Measurements from ENCODE around the gene SPATA2L. TPM values are rescaled to one million over a fixed set of nuclear protein-coding genes. Genes with fewer than 3 reads are reported as not detected.
A peak's percentile ranks its signal among the peaks of the same experiment; 100 is the strongest.

The SPATA2L gene
- total and polyA plus RNA-seq, 2 of the 8 experiments (the other 6 are each of a cell fraction or from before 2014, with no cell fraction given), result 9.3 to 12.5 TPM

DNA sequence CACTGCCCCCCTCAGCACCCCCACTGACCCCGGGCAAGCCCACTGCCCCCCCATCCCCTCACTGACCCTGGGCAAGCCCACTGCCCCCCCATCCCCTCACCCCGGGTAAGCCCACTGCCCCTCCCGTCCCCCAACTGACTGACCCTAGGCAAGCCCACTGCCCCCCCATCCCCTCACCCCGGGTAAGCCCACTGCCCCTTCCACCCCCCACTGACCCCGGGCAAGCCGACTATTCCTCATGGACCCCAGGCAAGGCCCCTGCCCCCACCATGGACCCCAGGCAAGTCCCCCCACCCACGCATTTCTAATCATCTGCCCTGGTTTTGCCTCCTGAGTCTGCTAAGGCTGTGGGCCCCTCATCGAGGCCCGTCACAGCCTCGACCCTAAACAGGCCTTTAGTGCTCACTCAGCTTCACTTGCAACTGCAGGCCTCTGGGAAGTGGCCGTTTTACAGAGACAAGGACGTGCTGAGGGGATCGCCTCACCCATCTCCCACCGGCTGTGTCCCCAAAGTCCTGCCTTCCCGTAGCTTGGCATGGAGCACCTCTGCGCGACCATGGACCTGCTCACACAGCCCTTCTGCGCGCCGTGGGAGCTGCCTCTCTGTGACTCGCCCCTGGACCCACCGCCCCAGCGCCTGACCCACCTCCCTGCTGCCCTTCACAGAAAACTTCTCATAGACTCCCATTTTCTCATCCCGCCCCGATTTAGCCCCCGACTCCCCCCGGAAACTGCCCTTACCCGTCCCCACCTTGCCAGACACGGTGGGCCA, 15.6 kb upstream of the SPATA2L start:
- 94% methylated on average over 21 of the region's 29 CpGs; no CpG with 5 or more reads in 1 of the 2 experiments for WGBS, 2 experiments (ENCODE audit: extremely low coverage in 1 of 2, insufficient coverage in 1 of 2, insufficient read length in 1 of 2, insufficient replicate concordance in 2 of 2, low coverage in 1 of 2, low lambda C conversion rate in 2 of 2, missing lambda C conversion rate in 1 of 2)
- Histone ChIP-seq H2BK15ac (ENCODE audit: low read length) (no peak overlapping the region), H3K23ac (ENCODE audit: insufficient read length) (no peak overlapping the region), H3K23me2 (ENCODE audit: low read depth, low read length) (peaks cover 12% of the 10 kb centered on the region), H3K4me3 (ENCODE audit: extremely low read depth in 1 of 4, insufficient read depth in 2 of 4, low read depth in 3 of 4, low read length in 4 of 4) (no peak overlapping the region), H3K9me3 (ENCODE audit: insufficient read depth in 2 of 2, low read depth in 1 of 2, low read length in 1 of 2) (no peaks in the 10 kb centered on the region), H2AFZ (ENCODE audit: low read length) (no peak overlapping the region), H3K27me3 (replicated peaks in 1 of 4; ENCODE audit: control insufficient read depth in 3 of 4, extremely low read depth in 1 of 4, insufficient read depth in 3 of 4, low read length in 3 of 4) (peaks cover 1 to 29% (median 22%) of the 10 kb centered on the region in 4 experiments), H4K5ac (ENCODE audit: insufficient read length, low read depth, low read length) (no peak overlapping the region), H3K4me1 (replicated peaks in 1 of 4; ENCODE audit: control insufficient read depth in 3 of 4, insufficient read depth in 4 of 4, low read length in 3 of 4) (peaks cover 0 to 9% (median 2%) of the 10 kb centered on the region in 4 experiments; a peak in 5 of 7 replicates), H3K14ac (ENCODE audit: insufficient read length) (no peak overlapping the region), H3K18ac (ENCODE audit: extremely low read depth, low read length) (no peak overlapping the region), H4K91ac (replicated peaks; ENCODE audit: insufficient read length, low read length) (no peak overlapping the region), H3K56ac (replicated peaks; ENCODE audit: insufficient read length, low read depth, low read length) (no peak overlapping the region), H3K79me1 (ENCODE audit: low read depth, low read length) (0 out of 2 replicates have a peak, but pooled peaks cover 2% of the 10 kb centered on the region), H2BK12ac (ENCODE audit: low read depth, low read length) (no peak overlapping the region), H3K9ac (replicated peaks in 1 of 4; ENCODE audit: extremely low read depth in 1 of 4, low read depth in 3 of 4, low read length in 3 of 4) (no peak overlapping the region), H2BK20ac (ENCODE audit: low read length) (no peak overlapping the region), H3K27ac (ENCODE audit: low read depth, low read length) (no peak overlapping the region), H4K20me1 (replicated peaks in 1 of 2; ENCODE audit: control insufficient read depth in 1 of 2, insufficient read depth in 2 of 2, low read length in 2 of 2) (peaks cover 9 to 18% of the 10 kb centered on the region in 2 experiments), H2AK5ac (ENCODE audit: low read depth, low read length) (no peak overlapping the region), H2BK5ac (ENCODE audit: low read depth, low read length) (no peak overlapping the region), H4K8ac (ENCODE audit: extremely low read depth, insufficient read depth, low read length) (no peak overlapping the region), H3K4me2 (ENCODE audit: insufficient read depth in 1 of 2, low read depth in 2 of 2, low read length in 2 of 2) (no peak overlapping the region), H2BK120ac (replicated peaks; ENCODE audit: low read depth, low read length) (no peak overlapping the region), H3K36me3 (ENCODE audit: control insufficient read depth in 2 of 4, insufficient read depth in 4 of 4, low read length in 3 of 4) (peaks cover 0 to 10% (median 5%) of the 10 kb centered on the region in 4 experiments; a peak in 3 of 8 replicates), H3K4ac (replicated peaks; ENCODE audit: insufficient read length, low read depth, low read length) (no peak overlapping the region), H3K79me2 (ENCODE audit: control insufficient read depth in 1 of 2, insufficient read depth in 2 of 2, low read length in 2 of 2) (no peaks in the 10 kb centered on the region)
- FAIRE-seq, result no peak
- ChIA-PET POLR2A (ENCODE audit: partially characterized antibody) (interaction anchor here (0.6 to 16.7 kb wide), 10 partner anchors 8 to 112 kb away, joined by 3 to 193 read pairs (median 4); partner anchors contain the start of genes CDK10, SPATA2L and SPIRE2), CTCF (ENCODE audit: partially characterized antibody) (interaction anchor here (0.6 to 1.7 kb wide), 8 partner anchors 9 to 145 kb away, joined by 3 to 10 read pairs (median 4); no protein-coding TSS in a partner anchor)
- TF ChIP-seq CHD2 (IDR thresholded peaks at IDR 0.05; ENCODE audit: low read length) (no peak), CHD1 (IDR thresholded peaks at IDR 0.05; ENCODE audit: low read depth, low read length) (no peak), POLR2AphosphoS5 (IDR thresholded peaks at IDR 0.05; ENCODE audit: low read depth, low read length) (0 out of 2 replicates have a peak, but pooled peaks have one; percentile 8)
- TF ChIP-seq, protein P1, sequence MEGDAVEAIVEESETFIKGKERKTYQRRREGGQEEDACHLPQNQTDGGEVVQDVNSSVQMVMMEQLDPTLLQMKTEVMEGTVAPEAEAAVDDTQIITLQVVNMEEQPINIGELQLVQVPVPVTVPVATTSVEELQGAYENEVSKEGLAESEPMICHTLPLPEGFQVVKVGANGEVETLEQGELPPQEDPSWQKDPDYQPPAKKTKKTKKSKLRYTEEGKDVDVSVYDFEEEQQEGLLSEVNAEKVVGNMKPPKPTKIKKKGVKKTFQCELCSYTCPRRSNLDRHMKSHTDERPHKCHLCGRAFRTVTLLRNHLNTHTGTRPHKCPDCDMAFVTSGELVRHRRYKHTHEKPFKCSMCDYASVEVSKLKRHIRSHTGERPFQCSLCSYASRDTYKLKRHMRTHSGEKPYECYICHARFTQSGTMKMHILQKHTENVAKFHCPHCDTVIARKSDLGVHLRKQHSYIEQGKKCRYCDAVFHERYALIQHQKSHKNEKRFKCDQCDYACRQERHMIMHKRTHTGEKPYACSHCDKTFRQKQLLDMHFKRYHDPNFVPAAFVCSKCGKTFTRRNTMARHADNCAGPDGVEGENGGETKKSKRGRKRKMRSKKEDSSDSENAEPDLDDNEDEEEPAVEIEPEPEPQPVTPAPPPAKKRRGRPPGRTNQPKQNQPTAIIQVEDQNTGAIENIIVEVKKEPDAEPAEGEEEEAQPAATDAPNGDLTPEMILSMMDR (IDR thresholded peaks at IDR 0.05; ENCODE audit: control extremely low read depth in 1 of 3, insufficient read depth in 1 of 3, low read depth in 1 of 3, low read length in 3 of 3), result no peak
- DNase-seq (ENCODE audit: low read depth in 1 of 2, low spot score in 2 of 2), result no peak

Data from H1 (cell line).